NCI-H226 (cell line): Measurements from ENCODE around the gene PROM1.

Experiments
- DNase-seq: peaks from one replicate; pipeline ENCODE4 v3.0.0-alpha.2; 2015

The PROM1 gene

DNA sequence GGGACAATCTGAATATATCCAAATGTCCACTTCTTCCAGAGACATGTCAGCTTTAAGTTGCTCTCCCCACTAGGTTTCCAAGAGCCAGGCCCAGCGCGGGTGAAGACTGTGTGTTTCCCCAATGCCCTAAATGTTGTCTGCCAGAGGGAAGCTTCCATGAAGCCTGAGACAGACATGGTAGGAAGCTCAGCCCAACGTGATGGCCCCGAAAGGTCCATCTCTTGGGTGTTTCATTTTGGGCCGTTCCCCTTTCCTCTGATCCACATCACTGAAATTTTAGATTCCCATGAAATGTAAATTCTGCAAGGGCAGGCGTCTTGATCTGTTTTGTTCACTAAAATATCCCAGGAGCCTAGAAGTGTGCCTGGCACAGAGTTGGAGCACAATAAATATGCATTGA is 25.4 kb upstream of the PROM1 start:
- no peak for DNase-seq

GRCh38 chr4:16106956-16107355 is 23.1 kb upstream of the PROM1 start:
- no peak for DNase-seq

DNA sequence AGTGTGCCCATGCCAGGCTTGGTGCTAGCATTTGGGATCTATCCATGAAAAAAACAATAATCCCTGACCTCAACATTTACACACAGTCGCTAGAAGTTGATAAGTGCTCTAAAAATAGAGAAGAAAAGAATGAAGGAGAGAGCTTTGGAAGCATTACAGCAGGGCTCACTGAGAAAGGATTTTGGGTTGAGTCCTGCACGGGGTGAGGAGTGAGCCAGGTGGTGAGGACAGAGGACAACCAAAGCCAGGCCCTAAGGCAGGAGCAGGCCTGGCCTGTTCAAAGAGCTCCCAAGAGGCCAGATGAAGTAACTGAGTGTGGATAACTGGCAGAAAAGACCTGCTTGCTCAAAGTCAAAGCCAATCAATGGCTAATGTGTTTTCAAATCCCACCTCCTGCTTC is 20.7 kb upstream of the PROM1 start:
- no peak for DNase-seq

DNA sequence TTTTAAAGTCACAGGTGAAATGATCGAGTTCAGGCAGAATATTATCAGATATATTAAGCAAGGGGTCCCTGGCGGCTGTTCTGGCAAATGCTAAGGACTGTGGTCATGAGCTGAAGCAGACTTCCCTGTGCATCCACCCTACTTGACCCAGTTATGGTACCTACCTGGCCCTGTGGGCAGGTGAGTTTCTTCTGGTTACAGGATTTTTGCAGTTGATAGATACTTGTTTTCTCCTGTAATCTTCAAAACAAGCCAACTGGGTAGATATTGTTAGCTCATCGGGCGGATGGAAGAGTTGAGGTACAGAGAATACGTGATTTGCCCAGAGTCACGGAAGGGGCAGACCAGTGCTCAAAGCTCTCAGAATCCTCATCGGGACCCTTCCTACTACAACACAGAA is 18.5 kb upstream of the PROM1 start:
- DNase-seq: no peak

DNA sequence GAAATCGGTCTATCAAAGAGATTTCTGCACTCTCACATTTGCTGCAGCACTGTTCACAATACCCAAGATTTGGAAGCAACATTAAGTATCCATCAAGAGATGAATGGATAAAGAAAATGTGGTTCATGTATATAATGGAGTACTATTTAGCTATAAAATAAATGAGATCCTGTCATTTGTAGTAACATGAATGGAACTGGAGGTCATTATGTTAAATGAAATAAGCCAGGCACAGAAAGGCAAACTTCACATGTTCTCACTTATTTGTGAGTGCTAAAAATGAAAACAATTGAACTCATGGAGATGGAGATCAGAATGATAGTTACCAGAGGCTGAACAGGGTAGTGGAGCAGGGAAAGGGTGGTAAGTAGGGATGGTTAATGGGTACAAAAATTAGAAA is 17.0 kb upstream of the PROM1 start:
- DNase-seq: no peak

GRCh38 chr4:16092682-16093319 is 9.0 kb upstream of the PROM1 start:
- DNase-seq: no peak

DNA sequence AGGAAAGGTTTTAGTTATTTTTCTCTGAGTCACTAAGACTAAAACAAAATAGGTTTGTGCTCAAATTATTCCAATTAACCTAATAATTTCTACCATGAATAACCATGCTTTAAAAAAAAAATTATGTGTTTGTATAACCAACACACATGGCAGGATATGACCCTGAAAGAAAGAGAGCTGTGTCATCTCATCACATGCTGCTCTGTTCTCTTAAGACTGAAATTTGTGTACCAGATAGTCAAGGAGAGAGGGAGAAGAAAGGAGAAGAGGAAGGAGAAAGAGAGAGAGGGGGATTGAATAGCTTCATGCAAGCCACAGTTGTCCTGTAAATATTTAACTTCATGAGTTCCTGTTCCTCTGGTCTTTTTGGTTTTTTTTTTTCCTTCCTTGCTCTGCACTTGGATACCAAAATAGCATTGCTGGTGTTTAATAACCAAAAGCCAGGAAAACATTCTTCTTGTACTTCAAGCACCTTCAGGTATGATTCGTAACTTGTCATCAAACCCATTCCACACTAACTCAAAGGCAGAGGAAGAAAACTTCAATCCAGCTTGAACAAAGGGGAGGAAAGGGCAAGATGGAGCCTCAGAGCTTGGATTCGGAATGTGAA is 6.4 kb upstream of the PROM1 start:
- DNase-seq: no peak

DNA sequence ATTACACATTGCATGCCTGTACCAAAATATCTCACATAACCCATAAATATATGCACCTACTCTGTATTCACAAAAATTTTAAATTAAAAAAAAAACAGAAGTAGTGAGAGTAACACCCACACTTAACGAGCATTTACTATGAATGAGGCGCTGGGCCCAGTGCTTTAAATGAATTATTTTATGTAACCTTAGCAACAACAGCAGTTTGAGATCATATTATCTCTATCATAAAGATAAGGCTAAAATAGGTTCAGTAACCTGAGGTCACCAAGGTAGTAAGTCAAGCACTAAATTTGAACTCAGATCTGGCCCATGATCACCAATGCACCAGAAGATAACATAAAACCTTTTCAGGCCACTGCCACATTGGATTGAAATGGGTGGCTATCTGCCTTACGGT is 5.3 kb upstream of the PROM1 start:
- no peak for DNase-seq

DNA sequence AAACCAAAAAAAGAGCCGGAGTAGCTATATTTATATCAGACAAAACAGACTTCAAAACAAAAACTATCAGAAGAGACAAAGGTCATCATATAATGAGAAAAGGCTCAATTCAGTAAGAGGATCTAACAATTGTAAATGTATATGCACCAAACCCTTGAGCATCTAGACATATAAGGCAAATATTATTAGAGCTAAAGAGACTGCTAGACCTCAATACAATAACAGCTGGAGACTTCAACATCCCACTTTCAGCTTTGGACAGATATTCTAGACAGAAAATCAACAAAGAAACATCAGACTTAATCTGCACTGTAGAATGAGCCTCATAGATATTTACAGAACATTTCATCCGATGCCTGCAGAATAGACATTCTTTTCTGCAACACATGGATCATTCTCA is 4.8 kb upstream of the PROM1 start:
- no peak for DNase-seq

- no peak for DNase-seq
Observed at GRCh38 chr4:16085822-16086221, 2.0 kb upstream of the PROM1 start.

DNA sequence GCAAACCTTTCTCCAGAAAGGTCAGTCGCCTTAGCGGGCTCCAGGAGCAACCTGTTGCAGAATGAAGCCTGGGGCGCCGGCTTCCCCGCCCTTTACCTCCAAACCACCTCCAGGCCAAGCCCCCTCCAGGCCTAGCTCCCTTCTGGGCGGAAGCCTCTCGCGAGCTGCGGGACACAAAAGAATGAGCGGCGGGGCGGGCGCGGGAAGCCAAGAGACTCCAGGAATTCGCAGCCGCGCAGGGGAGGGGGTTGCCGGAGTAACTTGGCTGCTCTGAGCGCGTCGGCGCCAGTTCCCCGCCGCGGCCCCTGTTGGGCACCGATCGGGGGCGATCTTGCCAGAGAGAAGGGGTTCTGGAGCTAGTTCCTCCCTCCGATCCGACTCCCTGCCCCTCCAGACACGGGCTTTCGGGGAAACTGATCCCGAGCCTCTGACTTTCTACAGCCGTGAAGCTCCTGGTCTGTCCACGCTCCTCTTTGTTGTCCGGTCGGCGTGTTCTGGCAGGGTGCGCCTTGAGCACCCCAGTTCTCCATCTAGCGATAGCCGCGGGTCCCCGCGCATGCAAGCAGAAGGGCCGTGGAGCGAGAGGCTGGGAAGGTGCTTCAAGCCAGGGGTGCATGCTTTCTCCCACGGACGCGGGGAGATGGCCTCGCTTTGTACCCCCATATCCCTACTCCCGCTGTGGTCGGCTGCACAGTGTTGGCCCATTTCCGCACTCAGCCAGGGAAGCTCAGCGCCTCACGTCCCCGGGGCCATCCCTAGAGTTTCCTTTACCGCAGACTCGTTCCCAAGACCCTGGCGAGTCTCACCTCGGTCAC is 1.2 kb downstream of the PROM1 start:
- DNase-seq: no peak

DNA sequence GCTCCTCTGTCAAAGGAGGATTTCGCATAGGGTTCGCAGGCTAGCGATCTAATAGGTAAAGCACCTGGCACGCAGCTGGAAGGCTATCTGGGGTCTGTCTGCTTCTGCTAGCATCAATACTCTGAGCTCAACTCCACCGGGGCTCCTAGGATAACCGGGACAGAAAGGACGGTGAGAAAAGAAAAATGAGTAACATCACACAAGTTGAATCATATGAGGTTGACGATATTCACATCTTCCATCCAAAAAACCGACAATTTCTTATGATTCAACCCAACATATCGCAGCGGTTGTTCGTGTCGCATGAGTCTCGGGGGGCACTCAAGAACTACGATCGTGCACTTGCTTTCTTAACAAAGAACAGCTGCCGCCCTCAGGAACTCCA is 1.8 kb downstream of the PROM1 start:
- DNase-seq: no peak

- DNase-seq: no peak
Observed at GRCh38 chr4:16079046-16079445, 4.8 kb downstream of the PROM1 start.

DNA sequence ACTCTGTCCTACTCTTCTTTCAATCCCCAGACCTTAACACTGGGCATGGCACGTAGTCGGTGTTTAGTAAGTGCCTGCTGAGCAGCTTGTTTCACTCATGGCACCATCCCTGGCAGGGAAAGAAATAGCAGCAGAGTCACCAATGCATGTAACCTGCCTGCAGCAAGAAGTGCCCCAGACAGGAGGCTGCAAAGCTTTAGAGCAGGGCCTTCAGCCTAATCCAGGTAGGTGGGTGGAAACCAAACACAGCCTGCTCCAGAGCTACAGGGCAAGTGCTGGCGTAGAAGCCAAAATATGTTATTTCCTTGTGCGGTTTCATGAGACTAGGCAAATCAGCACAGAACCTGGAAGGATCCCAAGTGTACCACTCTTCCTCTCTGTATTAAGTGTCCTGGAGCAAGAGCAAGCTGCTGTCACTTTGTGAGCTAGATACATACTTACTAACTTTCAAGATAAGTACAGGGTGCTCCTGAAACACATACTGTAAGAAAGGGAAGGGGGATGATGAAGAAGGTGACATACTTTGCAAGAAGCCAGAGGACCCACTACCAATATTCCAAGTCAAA is 5.5 kb downstream of the PROM1 start:
- DNase-seq: no peak

- DNase-seq: no peak
Observed at GRCh38 chr4:16077786-16078185, 6.0 kb downstream of the PROM1 start.

DNA sequence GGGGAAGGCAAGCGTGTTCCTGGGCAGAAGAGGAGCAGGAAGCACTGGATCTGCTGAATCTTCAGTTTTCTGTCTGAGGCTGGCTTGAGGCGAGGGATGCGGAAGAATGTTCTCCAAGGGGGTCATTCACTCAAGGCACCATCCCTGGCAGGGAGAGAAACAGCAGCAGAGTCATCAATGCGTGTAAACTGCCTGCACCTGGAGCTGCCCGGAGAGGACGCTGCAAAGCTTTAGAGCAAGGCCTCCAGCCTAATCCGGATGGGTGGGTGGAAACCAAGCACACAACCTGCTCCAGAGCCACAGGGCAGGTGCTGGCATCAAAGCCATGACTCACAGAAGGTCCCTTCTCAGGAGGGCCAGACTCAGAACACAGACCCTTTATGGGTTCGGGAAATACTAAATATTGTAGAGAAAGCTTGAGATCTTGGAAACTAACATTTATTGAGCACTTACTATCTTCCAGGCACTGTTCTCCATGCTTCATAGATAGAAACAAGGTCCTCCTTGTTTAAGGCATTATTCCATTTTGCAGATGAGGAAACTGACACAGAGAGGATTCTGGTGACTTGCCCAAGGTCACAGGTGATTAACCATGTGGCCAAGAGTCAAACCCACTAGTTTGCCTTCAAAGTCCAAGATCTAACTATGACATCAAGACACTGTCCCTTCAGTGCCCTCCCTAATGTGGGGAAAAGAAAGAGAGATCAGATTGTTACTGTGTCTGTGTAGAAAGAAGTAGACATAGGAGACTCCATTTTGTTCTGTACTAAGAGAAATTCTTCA is 7.7 kb downstream of the PROM1 start:
- no peak for DNase-seq

- DNase-seq: no peak
Observed at GRCh38 chr4:16075061-16075460, 8.8 kb downstream of the PROM1 start.

DNA sequence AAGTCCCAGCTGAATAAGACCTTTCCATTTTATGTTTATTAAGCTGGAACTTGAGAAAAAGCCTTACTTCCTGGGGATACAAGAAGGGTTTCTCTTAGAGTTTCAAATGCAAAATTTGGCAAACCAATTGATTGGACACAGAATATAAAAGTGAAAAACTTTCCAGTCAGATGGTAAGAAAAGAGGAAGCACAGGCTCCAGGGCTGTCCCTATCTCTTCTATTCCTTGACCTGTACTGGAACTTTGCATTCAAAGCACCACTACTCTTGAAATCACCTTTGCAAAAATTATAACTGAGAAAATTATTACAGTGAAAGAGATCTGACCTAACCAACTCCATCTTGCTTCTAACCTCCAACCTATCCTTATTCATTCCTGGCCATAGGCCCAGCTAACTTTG is 11.7 kb downstream of the PROM1 start:
- no peak for DNase-seq

- DNase-seq: no peak
Observed at GRCh38 chr4:16070203-16070602, 13.6 kb downstream of the PROM1 start.

- no peak for DNase-seq
Observed at GRCh38 chr4:16067515-16067914, 16.3 kb downstream of the PROM1 start.

GRCh38 chr4:16066586-16067128 is 17.2 kb downstream of the PROM1 start:
- DNase-seq: no peak

DNA sequence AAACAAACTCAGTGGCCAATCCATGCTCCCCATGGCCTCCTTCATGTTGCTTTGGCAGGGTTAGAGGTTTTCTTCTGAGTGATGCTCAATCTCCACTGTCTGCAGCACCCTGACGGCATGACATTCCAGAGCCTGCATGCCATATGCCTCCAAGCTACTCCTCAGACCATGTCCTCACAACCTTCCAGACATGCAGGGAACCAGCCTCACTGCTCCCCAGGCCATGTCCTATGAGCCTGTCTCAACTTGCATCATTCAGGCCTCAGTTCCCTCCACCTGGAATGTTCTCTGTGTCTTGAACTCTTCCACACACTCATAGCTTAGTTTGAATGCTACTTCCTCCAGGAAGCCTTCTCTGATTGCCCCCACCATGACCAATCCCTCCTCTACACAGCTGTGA is 18.8 kb downstream of the PROM1 start:
- DNase-seq: no peak

- DNase-seq: no peak
Observed at GRCh38 chr4:16062601-16063000, 21.2 kb downstream of the PROM1 start.
